Measurements from ENCODE around the gene ATP11B.

DNA sequence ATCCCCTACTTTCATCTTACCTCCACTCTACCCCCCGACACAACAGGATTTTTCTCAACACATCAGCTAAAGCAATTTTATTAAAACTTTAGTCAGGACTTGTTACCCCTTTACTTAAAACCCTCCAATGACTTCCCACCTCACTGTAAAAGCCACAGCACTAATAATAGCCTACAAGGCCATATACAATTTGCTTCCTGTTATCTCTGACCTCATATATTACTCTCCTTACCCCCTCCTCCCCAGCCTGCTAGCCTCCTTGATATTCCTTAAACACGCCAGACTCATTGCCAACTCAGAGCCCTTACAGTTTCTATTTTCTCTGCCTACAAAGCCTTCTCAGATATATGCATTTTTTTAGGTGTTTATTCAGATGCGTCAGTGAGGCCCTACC lies 132.6 kb downstream of the ATP11B start:
- TF ChIP-seq, protein P1, sequence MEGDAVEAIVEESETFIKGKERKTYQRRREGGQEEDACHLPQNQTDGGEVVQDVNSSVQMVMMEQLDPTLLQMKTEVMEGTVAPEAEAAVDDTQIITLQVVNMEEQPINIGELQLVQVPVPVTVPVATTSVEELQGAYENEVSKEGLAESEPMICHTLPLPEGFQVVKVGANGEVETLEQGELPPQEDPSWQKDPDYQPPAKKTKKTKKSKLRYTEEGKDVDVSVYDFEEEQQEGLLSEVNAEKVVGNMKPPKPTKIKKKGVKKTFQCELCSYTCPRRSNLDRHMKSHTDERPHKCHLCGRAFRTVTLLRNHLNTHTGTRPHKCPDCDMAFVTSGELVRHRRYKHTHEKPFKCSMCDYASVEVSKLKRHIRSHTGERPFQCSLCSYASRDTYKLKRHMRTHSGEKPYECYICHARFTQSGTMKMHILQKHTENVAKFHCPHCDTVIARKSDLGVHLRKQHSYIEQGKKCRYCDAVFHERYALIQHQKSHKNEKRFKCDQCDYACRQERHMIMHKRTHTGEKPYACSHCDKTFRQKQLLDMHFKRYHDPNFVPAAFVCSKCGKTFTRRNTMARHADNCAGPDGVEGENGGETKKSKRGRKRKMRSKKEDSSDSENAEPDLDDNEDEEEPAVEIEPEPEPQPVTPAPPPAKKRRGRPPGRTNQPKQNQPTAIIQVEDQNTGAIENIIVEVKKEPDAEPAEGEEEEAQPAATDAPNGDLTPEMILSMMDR (IDR thresholded peaks at IDR 0.05), result no peak
- no peak for TF ChIP-seq POLR2A (IDR thresholded peaks at IDR 0.05)
